Activated CD4-positive, alpha-beta memory T cell treated with anti-CD3 and anti-CD28 coated beads for 36 hours (primary cell): ENCODE measurements around the gene STX12. TPM values are rescaled to one million over a fixed set of nuclear protein-coding genes. Genes with fewer than 3 reads are reported as not detected.
"Not testable (repeated sequence)": the region's sequence is repeated elsewhere in the genome, so short reads cannot be mapped to it uniquely, and the experiment has no call there.

ENCODE experiments used
- CTCF ChIA-PET: fragments of 350-600 bp; sonication (Branson Sonifier 250); formaldehyde crosslinking; loops from one replicate; lab custom pipeline; 2021; ENCODE audit warnings: antibody characterized with exemption, inconsistent platforms; lab: Charles Lee
- POLR2A ChIA-PET: fragments of 350-600 bp; sonication (Branson Sonifier 250); formaldehyde crosslinking; loops from one replicate; lab custom pipeline; 2021; ENCODE audit warnings: antibody characterized with exemption; lab: Charles Lee
- DNase-seq: peaks from one replicate; pipeline ENCODE4 v3.0.0-alpha.2; 2020
- H3K27ac Mint-ChIP-seq: one replicate; pipeline ENCODE4 v1.8.0; 2021; ENCODE audit warnings: mixed read lengths
- H3K27me3 Mint-ChIP-seq: one replicate; pipeline ENCODE4 v1.8.0; 2021; ENCODE audit warnings: mixed read lengths
- H3K36me3 Mint-ChIP-seq: one replicate; pipeline ENCODE4 v1.8.0; 2021; ENCODE audit warnings: mixed read lengths
- H3K4me1 Mint-ChIP-seq: one replicate; pipeline ENCODE4 v1.8.0; 2021; ENCODE audit warnings: low read depth, mixed read lengths
- H3K4me3 Mint-ChIP-seq: one replicate; pipeline ENCODE4 v1.8.0; 2021; ENCODE audit warnings: mild to moderate bottlenecking, mixed read lengths
- H3K9me3 Mint-ChIP-seq: one replicate; pipeline ENCODE4 v1.8.0; 2021; ENCODE audit warnings: mixed read lengths
- intact Hi-C: fragments of 100-400 bp; cut with micrococcal nuclease; formaldehyde crosslinking; loops from one replicate; pipeline ENCODE4 v1.15.1; 2023
- total RNA-seq, 2 experiments: library from RNA; stranded (reverse); gene quantifications; one replicate each; pipeline ENCODE4 v1.2.3, GENCODE V29; 2021

The STX12 gene
- total RNA-seq, 2 experiments from 2014 or later, result 31.8 to 32.0 TPM

DNA sequence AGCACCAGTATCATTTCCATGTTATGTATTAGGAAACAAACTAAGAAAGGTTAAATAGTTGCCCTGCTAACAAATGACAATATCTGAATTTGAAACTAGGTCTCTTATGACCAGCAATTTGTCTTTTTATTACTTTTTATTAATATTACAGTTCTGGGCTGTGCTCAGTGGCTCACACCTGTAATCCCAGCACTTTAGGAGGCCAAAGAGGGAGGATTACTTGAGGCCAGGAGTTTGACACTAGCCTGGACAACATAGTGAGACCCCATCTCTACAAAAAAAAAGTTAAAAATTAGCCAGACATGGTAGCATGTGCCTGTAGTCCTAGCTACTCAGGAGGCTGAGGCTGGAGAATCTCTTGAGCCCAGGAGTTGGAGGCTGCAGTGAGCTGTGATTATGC is 3.3 kb downstream of the STX12 start:
- H3K27ac Mint-ChIP-seq, intact Hi-C loops: not testable (repeated sequence)
- H3K4me1 Mint-ChIP-seq, result peaks cover 38% of the 10 kb centered on the region

DNA sequence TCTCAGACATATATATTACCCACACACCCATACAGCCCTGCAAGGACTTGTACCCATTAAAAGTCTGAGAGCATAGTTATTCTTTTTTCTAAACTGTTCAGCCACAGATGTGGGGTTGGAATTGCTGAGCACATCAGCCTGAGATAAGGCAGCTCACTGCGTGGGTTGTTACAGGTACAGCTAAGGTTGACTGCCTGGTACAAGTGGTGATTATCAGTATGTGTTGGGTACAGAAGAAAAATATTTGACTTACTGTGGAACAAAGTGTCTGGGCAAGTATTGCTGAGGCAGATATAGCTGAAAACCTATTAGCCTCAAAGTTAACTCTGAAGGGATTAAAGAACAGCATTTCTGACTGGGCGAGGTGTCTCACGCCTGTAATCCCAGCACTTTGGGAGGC is 5.0 kb downstream of the STX12 start:
- DNase-seq, result no peak
- Mint-ChIP-seq H3K36me3 (peaks cover 10% of the 10 kb centered on the region), H3K27me3 (no peaks in the 10 kb centered on the region), H3K4me1 (peaks cover 33% of the 10 kb centered on the region), H3K4me3 (no peak overlapping the region), H3K9me3 (no peaks in the 10 kb centered on the region), H3K27ac (no peak overlapping the region)
- intact Hi-C loops, result no loop called here
- CTCF ChIA-PET, result no interaction called here
- POLR2A ChIA-PET, result interaction anchor here (0.5 kb wide), 1 partner anchor 57 kb away, joined by 3 read pairs; no protein-coding TSS in a partner anchor

More for the DNA sequence above, 3.3 kb downstream of the STX12 start:
- DNase-seq, H3K36me3 Mint-ChIP-seq, H3K27me3 Mint-ChIP-seq, H3K4me3 Mint-ChIP-seq, H3K9me3 Mint-ChIP-seq: not testable (repeated sequence)
- ChIA-PET CTCF (interaction anchor here (5.7 kb wide), 1 partner anchor 106 kb away, joined by 40 read pairs; the partner anchor contains the start of gene IFI6), POLR2A (interaction anchor here (0.6 kb wide), 1 partner anchor 50 kb away, joined by 7 read pairs; the partner anchor contains the start of gene FAM76A)

DNA sequence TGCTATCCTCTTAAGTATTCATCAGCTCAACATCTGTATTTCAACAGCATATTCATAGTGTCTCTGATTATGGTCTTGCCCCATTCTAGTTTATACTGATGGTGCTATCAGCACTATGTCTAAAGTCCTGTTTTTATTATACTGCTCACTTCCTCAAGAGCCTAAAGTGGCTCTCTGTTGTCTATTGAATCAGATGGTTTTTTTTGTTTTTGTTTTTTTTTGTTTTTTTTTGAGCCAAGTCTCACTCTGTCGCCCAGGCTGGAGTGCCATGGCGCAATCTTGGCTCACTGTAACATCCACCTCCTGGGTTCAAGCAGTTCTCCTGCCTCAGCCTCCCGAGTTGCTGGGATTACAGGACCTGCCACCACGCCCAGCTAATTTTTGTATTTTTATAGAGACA is 6.1 kb downstream of the STX12 start:
- ChIA-PET CTCF (no interaction called here), POLR2A (no interaction called here)
- H3K4me3 Mint-ChIP-seq, result no peak overlapping the region
- intact Hi-C loops, result no loop called here
- H3K27me3 Mint-ChIP-seq, result no peaks in the 10 kb centered on the region
- H3K27ac Mint-ChIP-seq, result no peak overlapping the region
- peaks cover 8% of the 10 kb centered on the region for H3K36me3 Mint-ChIP-seq
- no peak for DNase-seq
- peaks cover 30% of the 10 kb centered on the region for H3K4me1 Mint-ChIP-seq
- no peaks in the 10 kb centered on the region for H3K9me3 Mint-ChIP-seq

DNA sequence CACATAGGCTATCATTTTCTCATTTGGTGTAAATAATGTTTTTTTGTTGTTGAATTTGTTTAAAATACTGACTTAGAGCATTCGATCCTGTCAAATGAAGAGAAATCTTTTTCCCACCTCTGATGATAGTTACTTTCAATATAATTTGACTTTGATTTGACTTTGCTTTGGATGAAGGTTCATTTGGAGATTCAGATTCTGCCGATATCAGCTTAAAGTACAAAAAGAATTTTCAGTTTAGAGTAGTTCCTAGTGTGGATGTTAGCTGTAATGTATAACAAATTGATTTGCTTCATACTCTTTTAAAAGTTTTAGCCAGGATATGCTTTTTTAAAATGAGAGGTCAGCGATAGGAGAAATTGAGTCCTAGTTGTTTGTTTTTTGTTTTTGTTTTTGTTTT is 9.9 kb downstream of the STX12 start:
- Mint-ChIP-seq H3K4me1 (peaks cover 21% of the 10 kb centered on the region), H3K27ac (no peak overlapping the region), H3K9me3 (no peaks in the 10 kb centered on the region), H3K36me3 (peaks cover 2% of the 10 kb centered on the region), H3K27me3 (no peaks in the 10 kb centered on the region), H3K4me3 (no peak overlapping the region)
- POLR2A ChIA-PET, result no interaction called here
- CTCF ChIA-PET, result no interaction called here
- DNase-seq, result no peak
- intact Hi-C loops, result no loop called here

DNA sequence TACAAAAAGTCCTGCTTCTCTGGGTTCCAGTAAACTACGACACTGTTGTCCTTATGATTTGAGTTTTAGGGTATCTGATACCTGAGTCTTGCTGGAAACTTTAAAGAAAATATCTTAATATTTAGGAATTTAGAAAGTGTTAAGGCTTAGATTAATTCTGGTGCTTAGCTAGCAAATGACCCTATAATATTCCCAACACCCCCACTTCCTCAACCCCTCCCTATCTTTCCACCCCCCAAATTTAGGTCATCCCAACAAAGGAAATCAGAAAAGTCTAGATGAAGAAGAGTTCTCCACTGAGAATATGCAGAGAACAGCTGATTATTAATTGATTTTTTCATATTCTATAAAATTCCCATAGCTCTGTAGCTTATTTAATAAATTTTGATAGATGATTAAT is 11.7 kb downstream of the STX12 start:
- POLR2A ChIA-PET, result no interaction called here
- no peaks in the 10 kb centered on the region for H3K9me3 Mint-ChIP-seq

DNA sequence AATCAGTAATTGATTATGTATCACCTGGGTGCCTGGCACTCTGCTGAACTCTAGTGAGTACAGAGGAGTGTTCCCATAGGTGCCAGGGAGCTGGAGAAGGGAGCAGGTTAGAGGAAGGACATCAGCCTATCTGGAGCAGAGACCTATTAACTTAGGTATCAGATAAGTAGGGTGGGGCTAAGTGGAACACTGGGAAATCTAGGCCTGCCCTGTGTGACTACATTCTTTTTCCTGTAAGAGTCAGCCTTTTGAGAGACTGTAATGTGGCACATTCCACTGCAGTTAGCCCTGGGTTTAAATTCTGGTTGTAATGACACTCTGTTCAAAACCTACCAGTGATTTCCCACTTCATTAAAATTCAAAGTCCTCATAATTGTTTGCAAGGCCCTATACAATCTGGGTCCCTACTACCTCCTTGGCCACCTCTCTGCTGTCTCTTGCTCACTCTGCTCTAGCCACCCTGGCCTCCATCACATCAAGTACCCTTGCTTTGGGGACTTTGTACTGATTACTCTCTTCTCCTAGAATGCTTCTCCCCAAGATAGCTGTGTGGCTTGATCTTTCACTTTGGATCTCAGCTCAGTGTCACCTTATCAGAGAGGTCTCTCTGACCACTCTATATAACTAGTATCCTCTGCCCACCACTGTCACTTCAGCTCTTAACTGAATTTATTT is 12.9 kb downstream of the STX12 start:
- Mint-ChIP-seq H3K36me3 (peaks cover 13% of the 10 kb centered on the region), H3K27ac (no peak overlapping the region), H3K9me3 (no peaks in the 10 kb centered on the region), H3K4me1 (peaks cover 17% of the 10 kb centered on the region), H3K27me3 (no peaks in the 10 kb centered on the region), H3K4me3 (no peak overlapping the region)
- ChIA-PET CTCF (no interaction called here), POLR2A (no interaction called here)
- no peak for DNase-seq
- intact Hi-C loops, result no loop called here

More for the DNA sequence above, 11.7 kb downstream of the STX12 start:
- peaks cover 17% of the 10 kb centered on the region for H3K4me1 Mint-ChIP-seq
- intact Hi-C loops, result no loop called here
- H3K4me3 Mint-ChIP-seq, result no peak overlapping the region
- H3K27ac Mint-ChIP-seq, result no peak overlapping the region
- no peaks in the 10 kb centered on the region for H3K27me3 Mint-ChIP-seq
- CTCF ChIA-PET, result interaction anchor here (1.1 kb wide), 1 partner anchor 11 kb away, joined by 3 read pairs; no protein-coding TSS in a partner anchor
- H3K36me3 Mint-ChIP-seq, result peaks cover 7% of the 10 kb centered on the region
- DNase-seq, result no peak

DNA sequence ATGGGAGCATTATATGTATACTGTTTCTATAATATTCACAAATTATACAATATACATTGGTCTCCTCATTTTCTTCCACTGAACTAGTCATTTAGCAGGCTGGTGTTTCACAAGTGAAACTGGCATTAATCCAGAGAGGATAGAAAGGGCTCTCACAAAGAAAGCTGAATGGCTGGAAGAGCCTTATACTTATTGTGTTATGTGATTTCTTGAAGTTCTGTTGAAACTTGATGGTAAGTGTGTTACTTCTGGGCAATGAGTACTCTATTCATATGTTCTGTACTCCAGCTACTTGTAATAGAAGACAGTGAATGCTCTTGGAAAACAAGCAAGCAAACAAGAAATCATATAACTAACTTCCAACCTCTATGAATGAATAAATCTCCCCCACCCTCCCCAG is 14.9 kb downstream of the STX12 start:
- intact Hi-C loops, result no loop called here
- H3K4me1 Mint-ChIP-seq, result peaks cover 16% of the 10 kb centered on the region
- H3K27me3 Mint-ChIP-seq, result no peaks in the 10 kb centered on the region
- peaks cover 14% of the 10 kb centered on the region for H3K36me3 Mint-ChIP-seq
- no peak for DNase-seq
- no peak overlapping the region for H3K4me3 Mint-ChIP-seq
- H3K9me3 Mint-ChIP-seq, result no peaks in the 10 kb centered on the region
- ChIA-PET CTCF (no interaction called here), POLR2A (no interaction called here)
- H3K27ac Mint-ChIP-seq, result no peak overlapping the region

DNA sequence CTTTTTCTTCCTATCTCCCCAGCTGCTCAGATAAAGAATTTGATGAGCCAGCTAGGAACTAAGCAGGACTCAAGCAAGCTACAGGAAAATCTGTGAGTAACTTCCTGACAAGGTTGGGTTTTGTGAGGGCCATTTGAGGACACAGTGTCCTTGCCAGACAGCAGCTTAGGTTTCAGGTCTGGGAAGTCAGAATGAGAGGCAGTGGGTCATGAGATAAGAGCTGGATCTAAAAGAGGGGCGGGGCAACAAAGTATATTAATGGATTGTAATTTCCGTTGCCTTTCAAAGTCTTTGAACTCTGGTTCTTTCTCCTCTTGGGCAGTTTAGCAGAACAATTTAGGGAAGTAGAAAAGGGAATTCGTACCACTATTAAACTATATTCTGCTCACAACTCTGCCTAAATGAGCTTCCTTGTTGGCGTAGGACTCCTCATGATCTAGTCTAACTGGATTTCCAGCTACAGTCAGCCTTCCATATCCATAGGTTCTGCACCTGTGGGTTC is 16.6 kb downstream of the STX12 start:
- CTCF ChIA-PET, result interaction anchor here (0.6 kb wide), 1 partner anchor 1332 kb away, joined by 3 read pairs; no protein-coding TSS in a partner anchor
- H3K9me3 Mint-ChIP-seq, result no peaks in the 10 kb centered on the region
- H3K4me1 Mint-ChIP-seq, result peaks cover 14% of the 10 kb centered on the region
- POLR2A ChIA-PET, result interaction anchor here (0.6 kb wide), 1 partner anchor 41 kb away, joined by 3 read pairs; the partner anchor contains the start of gene PPP1R8
- H3K27me3 Mint-ChIP-seq, result no peaks in the 10 kb centered on the region
- H3K4me3 Mint-ChIP-seq, result no peak overlapping the region
- intact Hi-C loops, result no loop called here
- peaks cover 20% of the 10 kb centered on the region for H3K36me3 Mint-ChIP-seq
- no peak for DNase-seq
- no peak overlapping the region for H3K27ac Mint-ChIP-seq

DNA sequence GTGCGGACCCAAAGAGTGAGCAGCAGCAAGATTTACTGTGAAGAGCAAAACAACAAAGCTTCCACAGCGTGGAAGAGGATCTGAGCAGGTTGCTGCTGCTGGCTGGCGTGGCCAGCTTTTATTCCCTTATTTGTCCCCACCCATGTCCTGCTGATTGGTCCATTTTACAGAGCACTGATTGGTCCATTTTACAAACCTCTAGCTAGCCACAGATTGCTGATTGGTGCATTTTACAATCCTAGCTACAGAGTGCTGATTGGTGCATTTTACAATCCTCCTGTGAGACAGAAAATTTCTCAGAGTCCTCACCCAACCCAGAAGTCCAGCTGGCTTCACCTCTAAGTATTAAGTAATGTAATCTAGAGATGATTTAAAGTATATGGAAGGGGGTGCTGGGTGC is 17.3 kb downstream of the STX12 start:
- H3K9me3 Mint-ChIP-seq, H3K4me3 Mint-ChIP-seq, H3K27me3 Mint-ChIP-seq, intact Hi-C loops, H3K27ac Mint-ChIP-seq, DNase-seq, CTCF ChIA-PET: not testable (repeated sequence)
- H3K4me1 Mint-ChIP-seq, result peaks cover 14% of the 10 kb centered on the region
- POLR2A ChIA-PET, result interaction anchor here (0.6 kb wide), 1 partner anchor 456 kb away, joined by 3 read pairs; no protein-coding TSS in a partner anchor
- peaks cover 21% of the 10 kb centered on the region for H3K36me3 Mint-ChIP-seq

DNA sequence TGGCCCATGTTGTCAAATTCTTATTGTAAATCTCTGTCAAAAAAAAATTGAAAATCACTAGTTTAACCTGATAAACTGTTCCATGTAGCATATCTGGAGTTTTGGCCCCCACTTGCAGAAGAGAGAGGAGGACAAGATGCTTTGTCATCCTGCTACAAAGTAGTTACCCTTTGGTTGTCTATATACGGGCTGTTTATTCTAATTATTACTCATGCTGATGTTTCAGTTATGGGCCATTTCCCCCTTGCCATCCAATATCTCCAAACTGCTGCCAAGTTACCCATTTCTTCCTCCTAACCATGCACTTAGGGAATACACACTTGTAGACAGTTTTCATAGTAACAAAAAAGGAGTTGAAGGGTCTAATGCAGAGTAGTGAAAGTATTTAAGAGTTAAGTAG is 22.6 kb downstream of the STX12 start:
- intact Hi-C loops, result no loop called here
- Mint-ChIP-seq H3K9me3 (no peaks in the 10 kb centered on the region), H3K4me1 (peaks cover 4% of the 10 kb centered on the region), H3K27me3 (no peaks in the 10 kb centered on the region), H3K27ac (no peak overlapping the region), H3K4me3 (no peak overlapping the region), H3K36me3 (peaks cover 29% of the 10 kb centered on the region)
- POLR2A ChIA-PET, result no interaction called here
- CTCF ChIA-PET, result no interaction called here
- DNase-seq, result no peak

DNA sequence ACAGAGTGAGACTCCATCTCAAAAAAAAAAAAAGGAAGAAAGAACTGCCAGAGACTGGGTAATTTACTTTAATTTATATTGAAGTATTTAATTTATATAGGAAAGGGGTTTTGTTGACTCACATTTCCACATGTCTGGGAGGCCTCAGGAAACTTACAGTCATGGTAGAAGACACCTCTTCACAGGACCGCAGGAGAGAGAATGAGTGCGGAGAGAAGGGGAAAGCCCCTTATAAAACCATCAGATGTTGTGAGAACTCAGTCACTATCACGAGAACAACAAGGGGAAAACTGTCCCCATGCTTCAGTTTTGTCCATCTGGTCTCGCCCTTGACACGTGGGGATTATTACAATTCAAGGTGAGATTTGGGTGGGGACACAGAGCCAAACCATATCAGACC is 31.8 kb downstream of the STX12 start:
- Mint-ChIP-seq H3K27me3 (no peaks in the 10 kb centered on the region), H3K9me3 (no peaks in the 10 kb centered on the region), H3K4me1 (peaks cover 2% of the 10 kb centered on the region), H3K36me3 (peaks cover 20% of the 10 kb centered on the region), H3K4me3 (no peak overlapping the region), H3K27ac (no peak overlapping the region)
- intact Hi-C loops, result no loop called here
- peak; percentile 25 for DNase-seq
- ChIA-PET CTCF (interaction anchor here (0.8 kb wide), 1 partner anchor 46 kb away, joined by 3 read pairs; no protein-coding TSS in a partner anchor), POLR2A (no interaction called here)

DNA sequence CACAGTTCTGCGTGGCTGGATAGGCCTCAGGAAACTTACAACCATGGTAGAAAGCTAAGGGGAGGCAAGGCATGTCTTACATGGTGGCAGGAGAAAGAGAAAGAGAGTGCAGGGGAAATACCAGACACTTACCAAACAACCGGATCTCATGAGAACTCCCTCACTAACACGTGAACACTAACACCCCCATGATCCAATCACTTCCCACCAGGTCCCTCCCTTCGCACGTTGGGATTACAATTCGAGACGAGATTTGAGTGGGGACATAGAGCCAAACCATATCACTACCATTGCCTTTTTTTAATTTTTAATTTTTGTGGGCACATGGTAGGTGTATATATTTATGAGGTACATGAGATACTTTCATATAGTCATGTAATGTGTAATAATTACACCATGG is 33.7 kb downstream of the STX12 start:
- H3K4me3 Mint-ChIP-seq, result no peak overlapping the region
- ChIA-PET POLR2A (no interaction called here), CTCF (interaction anchor here (0.6 kb wide), 2 partner anchors 137 to 450 kb away, joined by 3 to 5 read pairs; no protein-coding TSS in a partner anchor)
- peaks cover 18% of the 10 kb centered on the region for H3K36me3 Mint-ChIP-seq
- no peak for DNase-seq
- no peaks in the 10 kb centered on the region for H3K27me3 Mint-ChIP-seq
- no peak overlapping the region for H3K27ac Mint-ChIP-seq
- intact Hi-C loops, result no loop called here
- H3K4me1 Mint-ChIP-seq, result peaks cover 2% of the 10 kb centered on the region
- no peaks in the 10 kb centered on the region for H3K9me3 Mint-ChIP-seq
